ENCODE results near the gene C17orf75.
A peak's percentile ranks its signal among the peaks of the same experiment; 100 is the strongest.

C17orf75 gene

DNA sequence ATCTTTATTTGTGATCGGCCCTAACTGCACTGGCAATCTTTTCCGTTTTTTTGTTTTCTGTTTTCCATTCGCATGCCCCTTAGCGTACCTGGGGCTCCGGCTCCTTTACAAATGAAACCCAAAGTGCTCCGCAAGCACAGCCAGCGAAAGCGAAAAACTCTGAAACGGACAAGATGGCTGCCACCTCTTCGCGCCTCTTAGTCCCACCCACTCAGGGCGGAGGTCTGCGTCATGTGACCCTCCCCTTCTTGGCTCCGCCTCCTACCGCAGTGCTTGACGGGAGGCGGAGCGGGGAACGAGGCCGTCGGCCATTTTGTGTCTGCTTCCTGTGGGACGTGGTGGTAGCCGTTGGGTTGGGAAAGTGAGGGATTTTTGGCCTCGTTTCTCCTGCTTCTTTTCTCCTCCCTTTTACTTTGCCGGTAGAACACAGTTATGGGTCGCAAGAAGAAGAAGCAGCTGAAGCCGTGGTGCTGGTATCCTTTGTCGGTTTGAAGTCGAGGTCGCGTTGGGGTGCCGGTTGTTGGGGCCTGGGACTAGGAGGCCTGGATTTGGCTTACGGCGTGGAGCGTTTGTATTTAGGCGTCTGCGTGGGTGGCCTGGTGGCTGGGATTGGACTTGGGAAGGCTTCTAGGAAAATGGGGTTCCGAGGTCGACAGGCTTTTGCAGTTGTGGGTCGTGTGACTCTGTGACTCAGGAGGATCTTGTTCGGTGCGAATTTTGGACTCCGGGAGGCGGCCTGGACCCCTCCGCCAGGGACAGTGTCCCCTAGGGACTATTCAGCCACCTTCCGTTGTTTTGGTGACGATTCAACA, 8.1 kb upstream of the C17orf75 start, which contains the start of gene ZNF207:
Gene ZNF207, plus strand, starts transcription at position 304 of the 812 bp plus-strand sequence. Its CDS starts 129 bp downstream, at position 433.
- Histone ChIP-seq H3K27me3 (ENCODE audit: insufficient read depth, low read length) (no peaks in the 10 kb centered on the region), H3K9ac (ENCODE audit: low read length) (peak within 1 kb of the TSS; percentile 98), H2AFZ (ENCODE audit: low read length) (no peak within 1 kb of the TSS), H3K9me3 (ENCODE audit: low read length) (no peaks in the 10 kb centered on the region), H4K20me1 (ENCODE audit: insufficient read depth, low read length) (peaks cover 5% of the 10 kb centered on the region; the same call in 1 of the 2 replicates), H3K9me2 (ENCODE audit: low read depth, low read length) (no peaks in the 10 kb centered on the region), H3K27ac (ENCODE audit: low read depth, low read length, poor library complexity, severe bottlenecking) (peak within 1 kb of the TSS; percentile 87), H3K36me3 (ENCODE audit: insufficient read depth, low read length) (peaks cover 39% of the 10 kb centered on the region), H3K4me2 (ENCODE audit: low read length) (peak within 1 kb of the TSS; percentile 86), H3K79me2 (ENCODE audit: insufficient read depth, low read length) (peaks cover 50% of the 10 kb centered on the region), H3K4me1 (ENCODE audit: insufficient read depth, low read length, severe bottlenecking) (peaks cover 35% of the 10 kb centered on the region), H3F3A (ENCODE audit: insufficient read depth, low read length) (no peaks in the 10 kb centered on the region), H3K4me3 (ENCODE audit: low read depth, low read length, poor library complexity, severe bottlenecking) (peak within 1 kb of the TSS; percentile 96)
- TF ChIP-seq, protein P1, sequence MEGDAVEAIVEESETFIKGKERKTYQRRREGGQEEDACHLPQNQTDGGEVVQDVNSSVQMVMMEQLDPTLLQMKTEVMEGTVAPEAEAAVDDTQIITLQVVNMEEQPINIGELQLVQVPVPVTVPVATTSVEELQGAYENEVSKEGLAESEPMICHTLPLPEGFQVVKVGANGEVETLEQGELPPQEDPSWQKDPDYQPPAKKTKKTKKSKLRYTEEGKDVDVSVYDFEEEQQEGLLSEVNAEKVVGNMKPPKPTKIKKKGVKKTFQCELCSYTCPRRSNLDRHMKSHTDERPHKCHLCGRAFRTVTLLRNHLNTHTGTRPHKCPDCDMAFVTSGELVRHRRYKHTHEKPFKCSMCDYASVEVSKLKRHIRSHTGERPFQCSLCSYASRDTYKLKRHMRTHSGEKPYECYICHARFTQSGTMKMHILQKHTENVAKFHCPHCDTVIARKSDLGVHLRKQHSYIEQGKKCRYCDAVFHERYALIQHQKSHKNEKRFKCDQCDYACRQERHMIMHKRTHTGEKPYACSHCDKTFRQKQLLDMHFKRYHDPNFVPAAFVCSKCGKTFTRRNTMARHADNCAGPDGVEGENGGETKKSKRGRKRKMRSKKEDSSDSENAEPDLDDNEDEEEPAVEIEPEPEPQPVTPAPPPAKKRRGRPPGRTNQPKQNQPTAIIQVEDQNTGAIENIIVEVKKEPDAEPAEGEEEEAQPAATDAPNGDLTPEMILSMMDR (IDR thresholded peaks at IDR 0.05; ENCODE audit: low read length) = no peak
- no peak for TF ChIP-seq EZH2 (IDR thresholded peaks at IDR 0.05; ENCODE audit: borderline replicate concordance, low read length)

DNA sequence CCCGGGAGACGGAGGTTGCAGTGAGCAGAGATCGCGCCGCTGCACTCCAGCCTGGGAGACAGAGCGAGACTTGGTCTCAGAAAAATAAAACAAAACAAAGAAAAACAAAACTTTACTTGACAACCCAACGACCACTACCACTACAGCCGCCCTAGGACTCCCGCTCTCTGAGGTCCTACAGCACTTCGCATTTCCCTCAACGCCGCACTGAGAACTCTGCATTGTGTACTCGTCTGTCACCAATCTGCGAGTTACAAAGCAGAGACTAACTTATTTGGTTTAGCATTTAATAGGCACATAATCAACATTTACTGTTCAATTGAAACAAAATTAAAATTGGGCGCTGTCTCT, 7.5 kb upstream of the C17orf75 start:
- Histone ChIP-seq H3K79me2 (ENCODE audit: insufficient read depth, low read length) (peaks cover 44% of the 10 kb centered on the region), H3F3A (ENCODE audit: insufficient read depth, low read length) (no peaks in the 10 kb centered on the region), H2AFZ (ENCODE audit: low read length) (no peak overlapping the region), H3K4me3 (ENCODE audit: low read depth, low read length, poor library complexity, severe bottlenecking) (peak overlapping the region; percentile 96), H3K4me2 (ENCODE audit: low read length) (peak overlapping the region; percentile 86), H4K20me1 (ENCODE audit: insufficient read depth, low read length) (peaks cover 5% of the 10 kb centered on the region; the same call in 1 of the 2 replicates), H3K9me2 (ENCODE audit: low read depth, low read length) (no peaks in the 10 kb centered on the region), H3K36me3 (ENCODE audit: insufficient read depth, low read length) (peaks cover 34% of the 10 kb centered on the region), H3K9me3 (ENCODE audit: low read length) (no peaks in the 10 kb centered on the region), H3K27me3 (ENCODE audit: insufficient read depth, low read length) (no peaks in the 10 kb centered on the region), H3K9ac (ENCODE audit: low read length) (peak overlapping the region; percentile 98), H3K4me1 (ENCODE audit: insufficient read depth, low read length, severe bottlenecking) (peaks cover 31% of the 10 kb centered on the region), H3K27ac (ENCODE audit: low read depth, low read length, poor library complexity, severe bottlenecking) (peak overlapping the region; percentile 87)
- TF ChIP-seq, protein P1 (IDR thresholded peaks at IDR 0.05; ENCODE audit: low read length) = no peak
- no peak for TF ChIP-seq EZH2 (IDR thresholded peaks at IDR 0.05; ENCODE audit: borderline replicate concordance, low read length)

DNA sequence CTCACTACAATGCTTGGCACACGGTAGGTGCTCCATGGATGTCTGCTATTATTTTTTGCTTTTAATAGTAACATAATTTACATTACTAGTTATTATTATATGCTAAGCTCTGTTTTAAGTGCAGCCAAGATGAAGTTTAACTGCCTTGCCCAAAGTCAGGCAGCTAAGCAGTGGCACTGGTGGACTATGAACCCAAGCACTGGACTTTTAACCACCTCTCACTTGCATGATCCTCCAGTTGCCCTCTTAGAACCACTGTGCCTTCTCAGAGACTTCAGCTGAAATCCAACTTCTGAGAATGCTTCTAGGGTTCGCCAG, 6.5 kb upstream of the C17orf75 start:
- H3K4me2 ChIP-seq (ENCODE audit: low read length) = no peak overlapping the region

More for the DNA sequence above, 6.5 kb upstream of the C17orf75 start:
- H3K9me2 ChIP-seq (ENCODE audit: low read depth, low read length) = no peaks in the 10 kb centered on the region
- TF ChIP-seq, protein P1 (IDR thresholded peaks at IDR 0.05; ENCODE audit: low read length) = no peak
- H4K20me1 ChIP-seq (ENCODE audit: insufficient read depth, low read length) = peaks cover 5% of the 10 kb centered on the region; the same call in 1 of the 2 replicates
- H3K27ac ChIP-seq (ENCODE audit: low read depth, low read length, poor library complexity, severe bottlenecking) = no peak overlapping the region
- H3K4me3 ChIP-seq (ENCODE audit: low read depth, low read length, poor library complexity, severe bottlenecking) = no peak overlapping the region
- H3K4me1 ChIP-seq (ENCODE audit: insufficient read depth, low read length, severe bottlenecking) = peaks cover 31% of the 10 kb centered on the region
- no peak overlapping the region for H2AFZ ChIP-seq (ENCODE audit: low read length)
- H3F3A ChIP-seq (ENCODE audit: insufficient read depth, low read length) = no peaks in the 10 kb centered on the region
- no peaks in the 10 kb centered on the region for H3K9me3 ChIP-seq (ENCODE audit: low read length)
- no peaks in the 10 kb centered on the region for H3K27me3 ChIP-seq (ENCODE audit: insufficient read depth, low read length)
- peaks cover 25% of the 10 kb centered on the region for H3K36me3 ChIP-seq (ENCODE audit: insufficient read depth, low read length)
- H3K9ac ChIP-seq (ENCODE audit: low read length) = no peak overlapping the region
- H3K79me2 ChIP-seq (ENCODE audit: insufficient read depth, low read length) = peaks cover 35% of the 10 kb centered on the region
